Activated CD4-positive, CD25-positive, alpha-beta regulatory T cell treated with anti-CD3 and anti-CD28 coated beads, Interleukin-2, amount 50 U/mL, for 16 hours (primary cell): ENCODE measurements around the gene OAF.

Experiments used
- DNase-seq: peaks from one replicate; pipeline ENCODE4 v3.0.0-alpha.2; 2020; ENCODE audit warnings: low read depth, low spot score

Gene OAF

DNA sequence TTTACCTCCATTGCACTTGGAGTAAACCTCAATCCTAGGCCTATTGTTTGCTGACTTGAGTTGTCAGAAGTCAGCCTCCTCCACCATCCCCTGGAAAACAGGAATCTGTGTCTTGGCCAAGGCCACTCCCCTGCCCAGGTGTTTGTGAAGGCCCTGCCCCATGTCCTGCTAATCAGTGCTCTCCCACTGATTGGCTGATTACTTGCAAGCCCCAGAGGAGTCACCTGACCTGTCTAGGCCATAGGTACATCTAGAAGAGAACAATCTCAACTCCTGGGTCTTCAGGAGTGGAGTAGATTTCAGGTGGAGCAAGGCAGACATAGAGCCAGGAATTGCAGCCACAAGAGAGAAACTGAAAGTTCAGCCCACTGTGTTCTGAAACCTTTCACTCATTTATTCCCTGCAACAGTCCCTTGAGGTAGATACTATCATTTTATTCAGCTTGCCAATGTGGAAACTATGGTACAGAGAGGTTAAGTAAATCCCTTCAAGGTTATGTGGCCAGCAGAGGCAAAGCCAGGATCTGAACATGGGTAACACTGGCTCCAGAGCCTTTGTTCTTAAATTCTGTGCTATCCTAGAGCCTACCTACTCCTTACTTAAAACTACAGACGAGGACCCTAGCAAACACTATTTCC is 10.4 kb downstream of the OAF start:
- no peak for DNase-seq

DNA sequence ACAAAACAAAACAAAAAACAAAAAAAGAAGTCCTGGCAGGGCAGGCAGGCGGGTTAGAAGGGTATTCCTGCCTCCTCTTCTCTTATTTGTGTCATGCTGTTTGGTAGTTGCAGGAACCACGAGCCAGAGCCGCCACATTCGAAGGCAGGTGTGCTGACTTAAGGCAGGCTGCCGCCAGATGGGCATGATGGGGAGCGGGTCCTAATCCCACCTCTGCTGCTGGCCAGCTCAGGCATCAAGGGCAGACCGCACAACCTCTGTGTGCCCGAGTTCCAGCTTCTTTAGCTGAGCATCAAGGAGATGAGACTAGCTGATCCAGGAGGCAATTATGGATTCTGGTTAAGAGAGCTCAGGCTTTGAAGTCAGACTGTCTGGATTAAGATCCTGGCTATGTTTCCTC is 12.1 kb downstream of the OAF start:
- no peak for DNase-seq

DNA sequence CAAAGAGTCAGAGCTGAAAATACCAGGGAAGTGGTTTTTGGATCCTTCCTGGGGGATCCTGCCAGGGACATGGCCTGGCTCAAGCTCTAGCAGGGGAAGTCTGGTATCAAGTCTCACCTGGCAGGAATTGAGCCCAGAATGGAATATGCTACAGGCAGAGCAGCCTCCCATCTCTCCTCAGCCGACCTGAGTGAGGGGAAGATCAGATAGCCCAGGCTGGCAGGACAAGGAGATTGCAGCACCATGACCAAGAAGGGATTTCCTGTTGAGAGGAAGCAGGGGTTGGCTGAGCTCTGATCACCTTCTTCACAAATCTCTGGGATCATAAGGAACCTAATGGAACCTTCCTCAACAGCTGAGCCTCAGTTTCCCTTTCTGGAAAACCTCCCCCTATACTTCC is 13.0 kb downstream of the OAF start:
- no peak for DNase-seq

DNA sequence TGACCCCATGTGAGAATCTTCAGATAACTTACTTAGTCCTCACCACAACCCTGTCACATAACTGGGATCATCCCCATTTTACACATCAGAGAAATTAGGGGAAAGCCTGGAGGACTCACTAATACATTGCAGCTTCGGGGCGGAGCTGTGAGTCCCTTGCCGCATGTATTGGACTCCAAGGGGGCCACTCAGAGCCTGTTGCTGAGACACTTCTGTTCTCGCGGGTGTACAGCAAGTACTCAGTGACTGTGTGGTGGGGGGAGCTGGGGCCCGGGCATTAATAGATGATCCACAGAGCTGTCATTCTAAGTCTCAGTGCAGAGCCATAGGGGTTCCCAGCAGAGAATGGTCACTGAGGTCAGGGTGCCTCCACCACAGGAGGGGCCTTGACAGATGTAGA is 13.5 kb downstream of the OAF start:
- DNase-seq = no peak

DNA sequence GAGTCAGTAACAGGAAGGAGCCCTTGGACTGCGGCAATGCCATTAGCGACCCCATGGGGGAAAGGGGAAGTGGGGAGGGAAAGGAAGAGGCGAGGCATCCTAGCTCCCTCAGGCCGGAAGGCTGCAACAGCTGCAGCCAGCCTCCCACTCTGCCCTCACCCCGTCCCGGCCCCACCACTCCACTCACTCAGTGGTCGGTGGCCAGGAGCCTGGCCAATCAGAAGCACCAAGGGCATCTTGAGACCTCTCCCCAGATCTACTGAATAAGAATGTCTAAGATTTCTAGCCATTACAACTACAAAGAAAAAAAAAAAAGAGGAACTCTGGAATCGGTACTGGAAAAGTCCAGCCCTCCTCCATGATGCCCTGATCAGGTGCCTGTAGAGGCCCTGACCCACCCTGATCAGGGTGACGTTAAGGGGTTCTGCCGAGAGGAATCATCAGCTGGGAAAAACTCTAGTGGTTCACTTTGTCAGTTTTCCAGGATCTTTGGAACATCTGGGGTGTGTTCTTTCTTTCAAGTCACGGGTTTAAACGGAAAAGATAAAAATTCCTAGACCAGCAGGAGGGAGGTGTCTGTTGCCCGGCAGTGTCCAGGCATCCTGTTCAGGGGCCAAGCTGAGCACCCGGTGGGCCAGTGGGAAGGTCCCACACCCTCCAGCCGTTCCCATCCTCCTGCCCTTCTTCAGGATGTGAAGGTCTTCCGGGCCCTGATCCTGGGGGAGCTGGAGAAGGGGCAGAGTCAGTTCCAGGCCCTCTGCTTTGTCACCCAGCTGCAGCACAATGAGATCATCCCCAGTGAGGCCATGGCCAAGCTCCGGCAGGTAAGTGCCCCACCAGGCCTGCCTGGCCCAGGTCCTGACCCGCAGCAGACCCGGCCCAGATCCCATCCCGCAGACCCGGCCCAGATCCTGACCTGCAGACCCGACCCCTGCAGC is 14.4 kb downstream of the OAF start:
- DNase-seq = no peak

DNA sequence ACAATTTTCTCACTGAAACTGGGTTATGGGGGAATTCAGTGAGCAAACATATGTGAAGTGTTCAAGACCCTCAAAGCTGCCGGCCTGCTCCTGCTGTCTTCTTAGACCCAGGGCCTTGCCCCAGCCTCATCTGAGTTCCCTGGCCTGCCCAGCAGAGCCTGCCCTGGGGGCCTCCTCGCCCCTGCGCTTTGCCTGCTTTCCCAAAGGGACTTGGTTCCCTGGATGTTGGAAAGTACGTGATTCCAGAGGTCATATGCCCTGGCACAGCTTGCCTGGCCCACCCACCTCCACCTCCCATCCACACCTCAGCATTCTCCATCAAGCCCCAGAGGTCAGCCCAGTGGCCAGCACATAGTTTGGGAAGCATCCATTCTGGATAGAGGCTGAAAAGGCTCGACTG is 15.4 kb downstream of the OAF start:
- DNase-seq = no peak

DNA sequence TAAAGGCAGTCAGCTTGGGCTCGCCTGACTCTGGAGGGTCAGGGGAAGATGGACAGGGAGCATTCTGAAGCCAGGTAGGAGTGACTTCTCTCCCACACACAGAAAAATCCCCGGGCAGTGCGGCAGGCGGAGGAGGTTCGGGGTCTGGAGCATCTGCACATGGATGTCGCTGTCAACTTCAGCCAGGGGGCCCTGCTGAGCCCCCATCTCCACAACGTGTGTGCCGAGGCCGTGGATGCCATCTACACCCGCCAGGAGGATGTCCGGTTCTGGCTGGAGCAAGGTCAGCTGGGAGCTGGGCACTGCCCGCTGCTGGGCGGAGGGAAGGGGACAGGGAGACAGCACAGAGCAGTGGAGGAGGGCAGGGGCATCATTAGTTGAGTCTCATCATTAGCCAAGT is 15.9 kb downstream of the OAF start:
- DNase-seq = no peak

DNA sequence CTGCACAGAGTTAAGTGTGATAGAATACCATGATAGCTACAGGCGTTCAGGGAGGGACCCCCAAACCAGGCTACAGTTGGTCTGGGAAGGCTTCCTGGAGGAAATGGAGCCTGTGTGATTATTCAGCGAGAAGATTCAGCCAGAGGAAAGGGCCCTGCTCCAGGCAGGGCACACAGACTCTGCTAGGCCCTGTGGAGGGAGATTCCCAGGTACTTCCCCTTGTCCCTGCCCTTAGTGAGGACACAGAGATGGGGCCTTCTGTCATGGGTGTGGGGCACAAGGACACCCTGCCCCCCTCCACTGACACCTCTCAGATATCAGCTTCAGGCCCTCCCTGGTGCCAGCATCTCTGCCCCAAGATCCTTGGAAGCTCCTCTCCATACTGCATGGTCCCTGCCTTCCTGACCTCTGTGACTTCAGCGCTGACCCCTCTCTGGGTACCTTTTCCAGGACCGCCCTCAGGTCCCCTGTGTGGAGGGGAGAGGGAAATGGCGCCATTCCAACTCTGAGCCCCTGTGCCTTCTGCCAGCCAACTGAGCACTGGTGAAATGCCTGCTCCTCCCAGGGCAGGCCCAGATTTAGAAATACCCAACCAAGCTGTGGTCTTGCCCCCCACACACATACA is 16.5 kb downstream of the OAF start:
- no peak for DNase-seq

DNA sequence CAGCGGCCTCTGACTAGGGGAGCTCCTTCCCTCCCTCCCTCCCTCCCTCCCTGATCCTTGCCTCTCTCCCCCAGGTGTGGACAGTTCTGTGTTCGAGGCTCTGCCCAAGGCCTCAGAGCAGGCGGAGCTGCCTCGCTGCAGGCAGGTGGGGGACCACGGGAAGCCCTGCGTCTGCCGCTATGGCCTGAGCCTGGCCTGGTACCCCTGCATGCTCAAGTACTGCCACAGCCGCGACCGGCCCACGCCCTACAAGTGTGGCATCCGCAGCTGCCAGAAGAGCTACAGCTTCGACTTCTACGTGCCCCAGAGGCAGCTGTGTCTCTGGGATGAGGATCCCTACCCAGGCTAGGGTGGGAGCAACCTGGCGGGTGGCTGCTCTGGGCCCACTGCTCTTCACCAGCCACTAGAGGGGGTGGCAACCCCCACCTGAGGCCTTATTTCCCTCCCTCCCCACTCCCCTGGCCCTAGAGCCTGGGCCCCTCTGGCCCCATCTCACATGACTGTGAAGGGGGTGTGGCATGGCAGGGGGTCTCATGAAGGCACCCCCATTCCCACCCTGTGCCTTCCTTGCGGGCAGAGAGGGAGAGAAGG is 18.1 kb downstream of the OAF start:
- no peak for DNase-seq

DNA sequence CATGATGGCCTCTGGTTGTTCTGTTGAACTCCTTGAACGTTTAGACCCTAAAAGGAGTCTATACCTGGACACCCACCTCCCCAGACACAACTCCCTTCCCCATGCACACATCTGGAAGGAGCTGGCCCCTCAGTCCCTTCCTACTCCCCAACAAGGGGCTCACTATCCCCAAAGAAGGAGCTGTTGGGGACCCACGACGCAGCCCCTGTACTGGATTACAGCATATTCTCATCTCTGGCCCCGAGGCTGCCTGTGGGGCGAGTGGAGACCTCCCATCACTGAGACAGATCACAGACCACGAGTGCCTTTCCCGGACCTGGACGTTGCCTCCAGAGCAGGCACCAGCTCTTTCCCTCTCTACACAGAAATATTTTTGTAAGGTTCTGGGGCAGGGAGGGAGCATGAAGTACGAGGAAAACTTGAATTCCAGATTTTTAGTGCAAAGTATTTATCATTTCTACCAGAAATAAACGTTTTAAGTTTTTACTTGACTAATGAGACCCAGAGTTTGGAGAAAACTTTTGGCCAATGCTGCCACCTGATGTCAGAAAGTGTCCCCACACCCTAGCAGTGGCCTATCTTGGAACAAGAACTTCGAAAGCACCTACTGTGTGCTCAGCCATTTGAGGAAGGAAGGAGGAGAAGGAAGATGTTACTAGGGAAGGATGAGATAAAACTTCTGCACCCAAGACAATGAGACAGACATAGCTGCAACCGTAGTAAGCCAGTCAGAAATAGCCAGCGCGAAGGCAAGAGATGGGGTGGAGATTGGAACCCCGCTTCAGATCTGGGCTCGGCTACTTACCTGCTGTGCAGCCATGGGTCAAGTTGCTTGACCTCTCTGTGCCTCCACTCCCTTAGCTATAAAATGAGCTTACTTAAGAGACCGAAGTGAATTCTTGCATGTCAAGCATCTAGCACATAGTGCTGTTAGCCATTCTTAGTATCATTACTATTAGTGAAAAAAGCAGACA is 18.9 kb downstream of the OAF start:
- no peak for DNase-seq

DNA sequence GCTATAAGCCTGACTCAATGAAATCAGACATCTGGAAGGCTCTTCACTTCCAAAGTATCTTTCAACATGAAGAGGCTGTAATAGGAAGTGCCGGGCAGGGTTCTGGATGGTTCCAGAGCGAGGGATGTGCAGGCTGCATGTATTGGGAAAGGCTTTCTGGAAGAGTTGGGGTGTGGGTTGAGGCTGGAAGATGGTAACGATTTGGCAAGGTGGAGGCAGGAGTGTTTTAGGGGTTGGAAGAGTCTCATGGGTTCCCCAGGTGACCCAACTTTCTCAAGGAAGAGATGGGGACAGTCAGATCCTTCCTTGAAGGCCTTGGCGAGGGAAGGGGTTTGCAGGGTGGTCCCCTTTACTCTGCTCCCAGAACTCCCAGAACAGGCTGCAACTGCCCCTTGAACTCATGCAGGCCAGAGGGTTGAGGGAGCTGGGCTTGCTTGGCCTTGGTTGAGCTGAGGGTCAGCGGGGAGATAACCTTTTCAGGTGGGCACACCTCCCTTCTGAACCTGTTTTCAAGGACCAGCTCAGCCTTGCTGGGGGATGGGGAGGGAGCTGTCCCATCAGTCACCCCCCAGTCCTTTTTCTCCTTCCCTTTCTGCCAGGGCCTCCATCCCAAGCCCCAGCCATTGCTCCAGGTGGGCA is 19.7 kb downstream of the OAF start:
- DNase-seq = no peak

DNA sequence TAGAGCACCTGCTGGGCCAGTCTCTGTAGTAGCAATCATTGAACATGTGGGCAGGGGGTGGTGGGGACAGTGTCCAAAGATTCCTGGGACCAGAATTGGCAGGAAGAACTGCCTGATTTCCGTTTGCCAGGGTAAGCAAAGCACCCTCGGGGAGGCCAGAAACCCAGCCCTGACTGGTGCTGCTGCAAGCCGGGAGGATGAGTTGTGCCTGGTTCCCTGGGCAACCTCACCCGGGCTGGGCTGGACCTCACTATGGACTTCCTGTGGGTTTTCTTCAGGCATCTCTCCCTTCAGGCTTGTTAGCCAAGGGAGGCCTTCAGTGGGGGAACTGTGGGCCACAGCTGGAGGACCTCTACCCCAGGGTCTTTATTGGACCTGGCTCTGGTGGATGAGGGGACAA is 21.1 kb downstream of the OAF start:
- DNase-seq = no peak

DNA sequence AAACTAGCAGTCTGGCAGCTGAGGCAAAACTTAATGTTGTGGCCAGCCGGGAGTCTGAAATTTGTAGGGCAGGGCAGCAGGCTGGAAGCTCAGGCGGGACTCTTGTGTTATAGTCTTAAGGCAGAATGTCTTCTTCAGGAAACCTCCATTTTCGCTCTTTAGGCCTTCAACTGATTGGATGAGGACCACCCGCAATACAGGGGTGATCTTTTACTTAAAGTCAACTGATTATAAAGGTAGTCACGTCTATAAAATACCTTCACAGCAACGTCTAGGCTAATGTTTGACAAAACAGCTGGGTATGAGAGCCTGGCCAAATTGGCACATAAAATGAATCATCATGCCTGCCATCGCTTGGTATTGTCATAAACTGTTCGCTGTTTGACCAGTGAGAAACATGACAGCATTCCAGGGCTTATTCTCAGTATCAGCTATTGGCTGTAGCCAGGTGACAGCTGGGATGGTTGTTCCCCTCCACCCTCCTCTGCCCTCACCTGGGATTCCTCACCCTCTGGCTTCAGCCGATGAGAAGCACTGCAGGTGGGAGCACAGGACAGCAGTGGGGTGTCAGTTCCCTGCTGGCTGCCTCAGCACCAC is 22.5 kb downstream of the OAF start:
- no peak for DNase-seq

DNA sequence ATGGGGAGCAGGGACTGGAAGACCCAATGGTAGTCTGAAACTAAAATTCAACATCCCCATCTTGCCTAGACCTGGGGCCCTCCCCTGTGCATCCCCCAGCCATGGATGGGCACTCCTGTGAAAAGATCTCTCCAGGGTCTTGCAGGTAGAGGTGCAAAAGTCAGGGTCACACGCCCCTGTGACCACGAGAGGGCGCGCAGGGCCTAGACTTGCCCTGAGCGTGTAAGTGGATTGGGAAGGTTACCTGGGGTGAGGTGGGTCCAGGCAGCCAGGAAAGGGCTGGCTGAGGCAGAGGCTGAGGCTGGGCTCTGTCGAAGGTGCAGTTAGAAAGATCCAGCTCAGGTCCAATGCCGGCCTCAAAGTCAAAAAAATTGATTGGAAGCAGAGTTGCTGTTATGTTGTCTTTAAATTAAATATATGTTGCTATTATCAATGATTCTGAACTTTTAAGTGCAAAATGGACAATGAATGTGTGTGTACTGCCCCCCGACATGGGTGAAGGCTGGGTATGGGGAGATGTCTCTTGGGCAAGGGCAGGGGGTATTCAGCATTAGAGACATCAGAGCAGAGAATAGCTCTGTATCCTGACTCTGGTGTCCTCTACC is 24.3 kb downstream of the OAF start:
- peak; percentile 10 for DNase-seq

DNA sequence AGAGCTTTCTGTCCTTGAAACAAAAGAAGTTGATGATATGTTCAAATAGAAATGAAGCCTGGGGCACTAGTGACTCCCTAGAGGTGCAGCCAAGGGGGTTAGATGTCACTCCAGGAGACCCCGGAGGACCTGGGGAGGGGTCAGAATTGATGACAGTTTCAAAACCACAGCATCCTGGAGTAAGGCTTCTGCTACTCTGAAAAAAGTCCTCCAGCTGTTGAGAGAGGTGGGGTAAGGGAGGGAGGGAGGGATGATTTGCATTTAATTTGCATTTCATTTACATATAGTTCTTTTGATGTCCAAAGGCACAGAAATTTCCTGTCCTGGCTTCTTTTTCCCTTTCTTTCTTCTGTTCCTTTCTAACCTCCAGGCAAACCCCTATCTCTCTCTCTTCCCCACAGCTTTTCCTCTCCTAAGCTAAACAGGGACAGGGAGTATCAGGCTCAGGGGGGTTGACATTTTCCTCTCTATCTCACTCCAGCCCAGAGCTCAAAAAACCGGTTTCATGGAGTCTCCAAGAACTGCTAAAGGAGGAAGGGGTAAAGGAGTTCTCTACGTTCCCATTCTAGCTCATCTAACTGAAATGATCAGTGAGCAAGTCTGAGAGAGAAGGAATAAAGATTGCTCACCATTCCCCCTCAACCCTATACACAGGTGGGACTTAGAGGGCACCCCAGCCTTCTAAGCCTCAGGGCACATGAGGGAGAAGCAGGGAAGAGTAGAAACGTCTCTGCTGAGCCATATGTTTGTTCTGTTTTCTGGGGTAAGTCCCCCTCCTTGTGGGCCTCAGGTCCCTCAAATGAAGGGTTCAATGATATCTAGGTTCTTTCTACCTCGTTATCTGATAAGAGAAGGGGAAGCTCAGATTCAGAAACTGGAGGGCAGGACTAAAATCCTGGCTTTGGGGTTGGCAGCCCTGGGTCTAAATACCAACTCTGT is 25.6 kb downstream of the OAF start:
- no peak for DNase-seq

DNA sequence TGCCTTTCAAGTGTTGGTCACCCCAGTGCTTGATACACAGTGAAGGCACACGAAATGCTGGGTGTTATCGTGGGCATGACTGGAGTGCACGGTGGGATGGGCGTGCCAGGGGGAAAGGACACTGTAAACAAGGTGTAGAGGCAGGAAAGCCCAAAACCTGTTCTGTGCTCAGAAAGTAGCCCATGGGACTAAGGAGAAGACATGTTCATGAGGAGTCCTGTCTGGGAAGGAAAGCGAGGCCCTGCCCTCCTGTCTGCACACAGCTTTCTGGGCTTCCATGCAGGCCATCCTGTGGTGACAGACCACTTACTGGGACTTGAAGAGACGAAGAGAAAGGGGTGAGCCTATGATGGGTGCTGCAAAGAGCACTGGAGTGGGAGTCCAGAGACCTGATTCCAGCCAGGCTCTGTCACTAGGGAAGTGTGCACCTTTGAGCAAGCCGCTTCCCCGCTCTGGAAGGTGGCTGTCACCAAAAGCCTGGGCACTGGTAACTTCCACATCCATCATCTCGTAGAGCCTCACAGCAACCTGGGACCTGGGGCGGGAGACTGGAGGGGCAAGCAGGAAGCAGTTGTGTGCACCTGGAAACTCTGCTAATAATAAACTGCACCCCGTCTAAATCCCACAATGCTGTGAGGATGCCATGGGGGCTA is 28.3 kb downstream of the OAF start:
- no peak for DNase-seq

DNA sequence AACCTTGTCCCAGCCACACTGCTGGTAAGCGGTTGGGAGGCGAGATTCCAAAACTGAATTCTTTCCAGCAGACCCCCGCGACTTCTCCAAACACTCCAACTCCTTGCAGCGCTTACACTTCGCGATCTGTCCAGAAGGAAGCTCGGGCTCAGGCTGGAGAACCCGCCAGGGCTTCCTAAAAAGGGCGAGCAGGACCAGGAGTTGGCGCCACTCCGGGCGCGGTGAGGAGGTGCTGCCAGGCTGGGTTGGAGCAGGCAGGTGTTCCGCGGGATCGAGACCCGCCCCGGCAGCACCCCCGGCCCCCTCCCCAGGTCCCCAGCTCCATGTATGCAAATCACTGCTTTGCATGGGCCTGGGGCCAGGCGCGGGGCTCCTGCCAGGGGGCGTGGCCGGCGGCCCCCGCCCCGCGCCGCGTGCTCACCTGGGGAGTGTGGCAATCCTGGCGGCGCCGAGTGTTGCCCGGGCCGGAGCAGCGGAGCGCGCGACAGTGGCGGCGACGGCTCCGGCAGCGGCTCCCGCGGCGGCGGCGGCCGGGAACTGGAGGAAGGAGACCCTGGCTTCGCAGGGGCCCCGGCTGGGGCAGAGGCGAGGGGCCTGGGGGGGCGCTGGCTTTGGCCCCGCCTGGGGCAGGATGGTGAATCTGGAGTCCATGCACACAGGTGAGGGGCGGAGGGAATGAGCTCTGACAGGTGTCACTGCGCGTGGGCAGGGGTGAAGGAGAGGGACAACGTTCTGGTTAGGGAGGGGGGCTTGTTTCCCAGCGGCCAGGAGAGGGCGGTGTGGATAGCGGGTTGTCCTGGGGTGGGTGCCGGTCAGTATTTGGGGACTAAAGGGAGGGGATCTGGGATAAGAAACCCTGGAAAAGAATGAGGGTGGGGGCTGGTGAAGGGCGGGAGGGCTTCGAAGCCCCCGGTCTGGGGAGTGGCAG is 29.1 kb downstream of the OAF start, which contains the start of gene POU2F3:
POU2F3 (plus strand) TSS at position 428 of the 928 bp plus-strand sequence; CDS start at position 632, 204 bp downstream.
- no peak for DNase-seq
